IPS DF 6.9 (cell line): ENCODE results near the gene SLC10A7.
A peak's percentile ranks its signal among the peaks of the same experiment; 100 is the strongest.

Experiments used
- DNase-seq: peaks from one replicate; pipeline ENCODE4 v3.0.0-alpha.2; 2013; ENCODE audit warnings: low read depth, low spot score
- H3K27ac ChIP-seq: one replicate; pipeline ENCODE4 v1.5.1; 2013; ENCODE audit warnings: low read length, control low read depth
- H3K27me3 ChIP-seq: 2 replicates; pipeline ENCODE4 v1.6.1; 2013; ENCODE audit warnings: mild to moderate bottlenecking, low read length; ENCODE audit not compliant: control insufficient read depth, insufficient read depth
- H3K36me3 ChIP-seq: 2 replicates; pipeline ENCODE4 v1.6.1; 2013; ENCODE audit warnings: low read length; ENCODE audit not compliant: control insufficient read depth, insufficient read depth
- H3K4me1 ChIP-seq: 2 replicates; pipeline ENCODE4 v1.6.1; 2013; ENCODE audit warnings: low read length; ENCODE audit not compliant: control insufficient read depth, insufficient read depth
- H3K4me3 ChIP-seq: 2 replicates; pipeline ENCODE4 v1.5.1; 2013; ENCODE audit warnings: mild to moderate bottlenecking, low read length
- H3K9me3 ChIP-seq: 2 replicates; pipeline ENCODE4 v1.6.1; 2013; ENCODE audit warnings: low read length, inconsistent platforms; ENCODE audit not compliant: control insufficient read depth, insufficient read depth
- WGBS: extraction: QIAGEN DNeasy Blood & Tissue Kit; methylation state at CpG from one replicate; pipeline ENCODE4 v1.1.7; 2013; ENCODE audit warnings: mixed read lengths, missing lambda C conversion rate; ENCODE audit not compliant: insufficient read length, insufficient coverage; 5-methylcytosine and 5-hydroxymethylcytosine counted together

Gene SLC10A7

DNA sequence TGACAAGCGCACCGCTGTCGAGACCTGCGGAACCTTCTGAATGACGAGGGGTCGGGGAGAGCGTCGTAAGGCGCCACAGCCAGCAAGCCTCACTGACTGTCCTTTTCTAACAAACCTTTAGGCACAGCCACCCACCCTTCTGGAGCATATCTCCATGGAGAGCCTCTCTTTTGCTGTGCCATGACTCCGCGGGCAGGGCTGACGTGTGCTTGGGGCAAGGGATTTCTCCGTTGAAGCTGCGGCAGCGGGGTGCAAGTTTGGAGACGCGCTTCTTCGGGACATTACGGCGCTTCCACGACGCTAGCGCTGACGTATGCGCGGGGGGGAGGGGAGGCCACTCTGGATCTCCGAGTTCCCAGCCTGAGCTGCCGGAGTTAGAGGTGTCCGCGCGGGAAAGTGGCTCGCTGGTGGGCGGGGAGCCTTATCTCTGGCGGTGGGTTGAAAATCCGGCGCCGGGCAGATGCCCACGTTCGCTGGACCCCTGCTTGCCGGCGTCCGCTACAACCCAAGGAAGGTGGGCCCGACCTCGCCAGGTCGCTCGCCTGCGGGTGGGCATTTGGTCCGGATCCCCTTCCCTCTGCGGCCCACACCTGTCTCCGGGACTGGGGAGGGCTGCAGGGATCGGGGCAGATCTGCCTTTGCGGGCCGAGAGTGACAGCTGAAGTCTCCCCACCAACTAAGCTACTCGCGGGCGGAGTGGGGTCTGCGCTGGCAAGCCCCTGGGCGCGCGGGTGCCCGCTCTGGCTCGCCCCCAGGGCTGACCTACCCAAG lies 543 bp upstream of the SLC10A7 start:
- no CpG with 5 or more reads among the region's 62 CpGs for WGBS

DNA sequence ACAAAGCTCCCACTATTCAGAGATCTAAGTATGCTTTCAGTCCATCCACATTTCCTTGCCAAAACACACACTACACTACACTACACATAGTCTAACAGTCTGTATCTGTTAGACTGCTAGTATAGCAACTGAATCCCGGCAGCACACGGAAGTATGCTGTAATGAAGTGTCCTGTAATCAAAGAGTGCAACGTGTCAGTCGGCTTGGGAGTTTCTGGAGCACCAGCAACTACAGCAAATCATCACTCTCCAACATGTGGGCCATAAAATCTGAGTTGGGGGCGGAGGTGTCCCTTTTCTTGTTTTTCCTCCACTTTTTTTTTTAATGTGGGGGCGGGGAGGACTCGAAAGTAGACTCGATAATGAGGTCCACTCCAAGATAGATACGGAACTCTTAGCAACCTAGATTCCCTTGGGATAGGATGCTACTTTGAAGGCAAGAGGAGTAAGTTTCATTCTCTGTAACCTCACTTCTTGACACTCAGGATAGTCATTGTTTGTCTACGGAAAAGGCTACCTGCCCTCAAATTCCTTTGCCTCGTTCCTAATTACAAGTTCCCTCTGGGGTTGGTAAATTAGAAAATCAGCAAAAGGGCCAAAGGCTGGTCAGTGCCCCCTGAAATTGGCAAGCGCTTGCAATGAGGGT lies 722 bp downstream of the SLC10A7 start:
- peak overlapping the region; percentile 63 for H3K4me3 ChIP-seq
- peaks cover 1% of the 10 kb centered on the region; the same call in 1 of the 2 replicates for H3K4me1 ChIP-seq
- no peaks in the 10 kb centered on the region for H3K36me3 ChIP-seq
- H3K9me3 ChIP-seq = no peaks in the 10 kb centered on the region
- no peak for DNase-seq
- H3K27me3 ChIP-seq = no peaks in the 10 kb centered on the region; the same call in 1 of the 2 replicates
- H3K27ac ChIP-seq = no peak overlapping the region
- WGBS = no CpG with 5 or more reads among the region's 12 CpGs

More for the DNA sequence above, 543 bp upstream of the SLC10A7 start:
- Histone ChIP-seq H3K27ac (no peak overlapping the region), H3K4me3 (peak overlapping the region; percentile 63), H3K4me1 (peaks cover 1% of the 10 kb centered on the region; the same call in 1 of the 2 replicates), H3K27me3 (no peaks in the 10 kb centered on the region; the same call in 1 of the 2 replicates), H3K36me3 (no peaks in the 10 kb centered on the region), H3K9me3 (no peaks in the 10 kb centered on the region)
- no peak for DNase-seq

DNA sequence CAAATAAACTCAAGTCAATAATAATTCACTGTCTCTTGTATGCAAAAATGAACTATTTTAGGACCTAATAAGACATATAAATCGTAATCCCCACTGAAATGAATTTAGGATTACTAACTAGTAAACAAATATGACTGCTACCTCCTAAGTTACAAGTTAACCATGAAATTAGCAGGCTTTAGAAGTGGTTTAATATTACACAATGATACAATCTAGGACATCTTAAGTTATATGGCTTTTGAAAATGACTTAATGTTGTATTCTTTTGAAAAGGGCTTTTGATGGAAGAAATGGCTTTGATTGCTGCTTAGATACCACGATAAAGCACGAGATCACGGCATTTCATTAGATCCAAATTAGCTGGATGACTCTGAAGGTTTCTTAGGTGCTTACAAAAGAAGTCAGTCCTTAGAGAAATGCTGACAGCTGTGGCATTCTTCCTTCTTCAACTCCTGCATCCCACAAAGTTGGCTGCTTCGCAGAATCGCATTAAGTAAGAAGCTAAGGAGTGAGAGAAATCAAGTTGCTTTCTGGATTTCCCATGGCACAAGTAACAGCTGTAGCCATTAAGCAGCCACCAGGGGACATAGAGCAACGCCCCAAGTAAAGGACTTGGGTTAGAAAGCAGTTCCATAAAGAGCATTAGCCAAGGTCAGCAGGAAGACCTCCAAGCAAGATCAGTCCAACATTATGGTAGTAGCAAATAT lies 6.9 kb downstream of the SLC10A7 start:
- no CpG with 5 or more reads among the region's 7 CpGs for WGBS
- no peak for DNase-seq
- Histone ChIP-seq H3K36me3 (no peaks in the 10 kb centered on the region), H3K4me1 (no peaks in the 10 kb centered on the region), H3K27me3 (no peaks in the 10 kb centered on the region), H3K9me3 (no peaks in the 10 kb centered on the region), H3K4me3 (no peak overlapping the region), H3K27ac (no peak overlapping the region)

DNA sequence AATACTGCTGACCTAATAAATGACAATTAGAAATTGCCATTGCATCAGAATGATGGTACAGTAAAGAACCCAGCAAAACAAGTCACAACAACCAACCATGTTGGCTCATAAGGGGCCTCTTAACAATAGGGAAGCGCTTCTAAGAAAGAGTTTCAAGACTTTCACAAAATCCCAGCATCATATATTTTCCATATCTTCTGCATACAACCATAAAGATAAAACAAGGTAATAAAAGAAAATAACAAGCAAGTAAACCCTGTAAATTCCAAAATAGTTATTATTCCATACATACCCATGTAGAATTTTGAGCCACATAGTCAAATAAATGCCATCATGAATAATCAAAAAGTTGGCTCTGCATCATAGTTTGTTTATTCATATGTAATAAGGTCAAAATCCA lies 8.2 kb downstream of the SLC10A7 start:
- Histone ChIP-seq H3K27ac (no peak overlapping the region), H3K27me3 (no peaks in the 10 kb centered on the region), H3K4me3 (no peak overlapping the region), H3K9me3 (no peaks in the 10 kb centered on the region), H3K4me1 (no peaks in the 10 kb centered on the region), H3K36me3 (no peaks in the 10 kb centered on the region)
- no CpG with 5 or more reads among the region's 1 CpG for WGBS
- no peak for DNase-seq

DNA sequence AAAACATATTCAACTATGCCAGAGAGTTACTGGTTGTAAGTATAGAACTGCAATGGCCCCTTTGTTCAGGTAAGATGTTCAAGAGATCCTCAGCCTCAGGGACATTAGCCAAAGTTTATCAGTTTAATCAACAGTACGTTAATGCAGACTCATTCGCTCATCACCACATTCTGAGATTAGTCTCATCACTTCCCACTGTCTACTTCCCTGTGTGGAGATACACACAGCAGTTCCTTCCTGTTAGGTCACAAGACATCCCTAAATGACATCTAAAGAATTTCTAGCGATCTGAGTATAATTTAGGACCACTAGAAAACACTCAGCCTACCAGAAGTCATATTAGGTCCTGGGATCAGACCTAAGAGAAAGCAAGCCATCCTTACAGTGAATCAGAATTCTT lies 10.4 kb downstream of the SLC10A7 start:
- WGBS = no CpG with 5 or more reads among the region's 3 CpGs
- Histone ChIP-seq H3K4me3 (no peak overlapping the region), H3K4me1 (no peaks in the 10 kb centered on the region), H3K9me3 (no peaks in the 10 kb centered on the region), H3K27ac (no peak overlapping the region), H3K36me3 (no peaks in the 10 kb centered on the region), H3K27me3 (no peaks in the 10 kb centered on the region)
- no peak for DNase-seq

DNA sequence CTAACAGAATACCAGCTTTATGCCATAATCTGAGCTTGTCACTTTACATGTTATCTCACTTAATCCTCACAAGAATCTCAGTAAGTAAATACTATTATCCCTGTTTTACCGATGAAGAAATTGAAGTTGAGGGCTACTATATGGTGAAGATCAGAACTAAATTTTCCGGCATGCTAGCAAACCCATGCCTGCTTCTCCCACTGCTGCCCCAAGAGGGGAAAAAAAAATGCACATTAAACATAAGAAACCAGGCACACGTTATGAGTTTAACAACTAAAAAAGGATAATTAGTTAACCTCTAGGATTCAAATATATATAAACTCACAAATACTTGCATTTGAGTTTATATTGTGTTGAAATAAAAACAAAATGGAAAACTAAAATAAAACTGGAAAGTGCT lies 10.8 kb downstream of the SLC10A7 start:
- Histone ChIP-seq H3K9me3 (no peaks in the 10 kb centered on the region), H3K27ac (no peak overlapping the region), H3K4me3 (no peak overlapping the region), H3K4me1 (no peaks in the 10 kb centered on the region), H3K27me3 (no peaks in the 10 kb centered on the region), H3K36me3 (no peaks in the 10 kb centered on the region)
- WGBS = no CpG with 5 or more reads among the region's 3 CpGs
- no peak for DNase-seq

DNA sequence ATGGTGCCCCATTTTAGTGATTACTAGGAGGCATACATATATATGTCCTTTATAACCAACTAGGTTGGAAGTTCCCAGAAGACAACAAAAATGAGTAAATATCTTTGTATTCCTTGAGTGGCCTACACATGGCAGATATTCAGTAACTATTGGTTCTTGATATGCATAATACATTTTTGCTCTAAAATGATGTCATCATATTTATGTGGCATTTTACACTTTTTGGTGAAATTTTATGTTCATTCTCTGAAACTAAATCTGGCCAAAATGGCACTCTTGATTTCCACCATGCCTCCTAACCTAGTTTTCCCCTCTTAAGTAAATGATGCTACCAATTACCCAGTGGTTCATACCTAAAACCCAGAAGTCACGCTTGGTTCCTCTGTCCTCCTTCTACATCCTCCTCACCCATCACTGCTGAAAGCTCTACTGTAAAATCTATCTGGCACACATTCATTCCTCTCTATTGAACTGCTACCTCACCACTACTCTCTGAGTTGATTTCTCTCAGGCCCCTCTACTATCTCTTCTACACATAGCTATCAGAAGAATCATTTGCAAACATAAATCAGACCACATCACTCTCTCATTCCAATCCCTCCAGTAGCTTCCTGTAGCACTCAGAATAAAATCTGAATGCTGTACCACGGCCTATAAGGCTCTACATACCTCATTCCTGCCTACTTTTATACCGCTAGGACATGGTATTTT lies 13.4 kb downstream of the SLC10A7 start:
- Histone ChIP-seq H3K27me3 (no peaks in the 10 kb centered on the region), H3K4me3 (no peak overlapping the region), H3K36me3 (no peaks in the 10 kb centered on the region), H3K9me3 (no peaks in the 10 kb centered on the region), H3K4me1 (no peaks in the 10 kb centered on the region), H3K27ac (no peak overlapping the region)
- DNase-seq = no peak
- no CpG with 5 or more reads among the region's 3 CpGs for WGBS

DNA sequence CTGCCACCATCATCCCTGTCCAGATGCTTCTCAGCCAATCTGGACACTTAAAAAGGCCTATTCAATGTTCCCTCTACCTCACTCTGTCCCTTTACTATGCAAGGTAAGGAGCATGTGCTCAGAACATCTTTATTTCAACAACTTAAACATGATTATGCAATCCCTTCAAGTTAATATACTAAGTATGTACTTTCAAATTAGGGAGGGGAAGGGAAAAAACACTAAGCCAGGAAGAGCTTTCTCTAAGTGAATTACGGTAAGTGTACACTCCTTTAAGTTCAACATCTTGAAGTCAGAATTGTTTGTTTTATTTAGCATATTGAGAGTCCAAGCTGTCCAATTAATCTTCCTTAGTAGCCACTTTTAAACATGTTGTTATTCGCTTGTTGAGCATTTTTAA lies 14.1 kb downstream of the SLC10A7 start:
- no peaks in the 10 kb centered on the region for H3K27me3 ChIP-seq
- no peak overlapping the region for H3K27ac ChIP-seq
- no peaks in the 10 kb centered on the region for H3K9me3 ChIP-seq
- H3K4me3 ChIP-seq = no peak overlapping the region
- no CpG with 5 or more reads among the region's 2 CpGs for WGBS
- no peaks in the 10 kb centered on the region for H3K4me1 ChIP-seq
- DNase-seq = no peak
- H3K36me3 ChIP-seq = no peaks in the 10 kb centered on the region

DNA sequence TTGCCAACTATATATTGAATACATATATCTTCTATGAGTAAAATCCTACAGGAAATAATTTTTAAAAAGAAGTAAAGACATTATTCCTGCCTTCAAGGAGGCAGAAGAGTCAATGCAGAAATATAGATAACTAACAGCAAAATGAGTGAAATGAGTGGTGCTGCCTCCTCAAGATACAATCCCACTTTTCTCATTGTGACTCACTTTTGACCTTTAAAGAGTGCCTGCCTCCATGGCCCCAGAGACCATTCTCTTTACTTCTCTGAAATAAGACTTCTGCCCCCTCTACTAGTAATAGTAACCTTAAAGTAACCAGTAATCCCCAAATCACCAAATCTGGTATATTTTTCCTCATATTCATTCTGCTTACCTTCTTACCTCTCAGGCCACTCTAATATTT lies 15.5 kb downstream of the SLC10A7 start:
- H3K27me3 ChIP-seq = no peaks in the 10 kb centered on the region
- H3K4me3 ChIP-seq = no peak overlapping the region
- no peak for DNase-seq
- H3K9me3 ChIP-seq = no peaks in the 10 kb centered on the region
- no peak overlapping the region for H3K27ac ChIP-seq
- no peaks in the 10 kb centered on the region for H3K4me1 ChIP-seq
- no peaks in the 10 kb centered on the region for H3K36me3 ChIP-seq

DNA sequence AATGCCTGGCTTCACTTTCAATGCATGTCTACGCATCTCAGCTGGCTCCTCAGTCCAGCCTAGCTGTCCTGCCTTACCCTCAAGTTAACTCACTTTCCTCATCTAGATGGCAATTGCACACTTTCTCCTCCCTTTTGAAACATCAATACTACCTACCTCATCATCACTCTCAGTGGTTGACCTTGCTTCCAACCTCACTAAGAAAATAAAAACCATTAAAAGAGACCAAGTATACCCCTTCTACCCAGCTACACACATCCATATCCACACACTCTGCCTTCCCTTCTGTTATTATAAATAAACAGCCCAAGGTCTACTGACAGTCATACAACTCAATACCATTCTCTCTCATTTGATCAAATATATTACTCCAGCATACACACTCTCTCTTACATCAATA lies 21.5 kb downstream of the SLC10A7 start:
- H3K27me3 ChIP-seq = no peaks in the 10 kb centered on the region
- no peak overlapping the region for H3K4me3 ChIP-seq
- DNase-seq = no peak
- no CpG with 5 or more reads among the region's 1 CpG for WGBS
- no peaks in the 10 kb centered on the region for H3K9me3 ChIP-seq
- H3K27ac ChIP-seq = no peak overlapping the region
- no peaks in the 10 kb centered on the region for H3K36me3 ChIP-seq
- no peaks in the 10 kb centered on the region for H3K4me1 ChIP-seq
